Activated naive CD4-positive, alpha-beta T cell treated with anti-CD3 and anti-CD28 coated beads, Interleukin-2, amount 50 U/mL, for 72 hours (primary cell): Measurements from ENCODE around the gene POP5. TPM values are rescaled to one million over a fixed set of nuclear protein-coding genes. Genes with fewer than 3 reads are reported as not detected.
"Not testable (repeated sequence)": the region's sequence is repeated elsewhere in the genome, so short reads cannot be mapped to it uniquely, and the experiment has no call there.

ENCODE experiments used
- ATAC-seq, 2 donors: fragments of 150-1000 bp; cut with Tn5 transposase; 2 replicates each; pipeline ENCODE4 v1.10.0; 2021; ENCODE audit warnings: mild to moderate bottlenecking in 2 of 2, moderate library complexity in 2 of 2
- DNase-seq, 2 donors: peaks; one replicate each; pipeline ENCODE4 v3.0.0; 2021 to 2022; ENCODE audit warnings: low spot score in 2 of 2
- H3K27ac Mint-ChIP-seq, 2 donors: one replicate each; pipeline ENCODE4 v1.8.0; 2022; ENCODE audit warnings: mild to moderate bottlenecking in 2 of 2, mixed read lengths in 2 of 2
- H3K36me3 Mint-ChIP-seq, 2 donors: one replicate each; pipeline ENCODE4 v1.8.0; 2022; ENCODE audit warnings: mixed read lengths in 2 of 2
- H3K9me3 Mint-ChIP-seq, 2 donors: one replicate each; pipeline ENCODE4 v1.8.0; 2022; ENCODE audit warnings: mixed read lengths in 2 of 2
- total RNA-seq, 2 donors: library from RNA; stranded (reverse); gene quantifications; one replicate each; pipeline ENCODE4 v1.2.3, GENCODE V29; 2022

The POP5 gene
- total RNA-seq, 2 donors from 2014 or later, result 34.7 to 51.5 TPM

- H3K9me3 Mint-ChIP-seq, result no peaks in the 10 kb centered on the region
- DNase-seq, result no peak
- no peak for ATAC-seq
- H3K27ac Mint-ChIP-seq, result peak overlapping the region; percentile 31 to 70
- peaks cover 0 to 23% of the 10 kb centered on the region in 2 donors for H3K36me3 Mint-ChIP-seq
These were observed 18.3 kb downstream of the POP5 start for GRCh38 chr12:120562906-120563305.

- no peak for ATAC-seq
- DNase-seq, result no peak
- peaks cover 6 to 15% of the 10 kb centered on the region in 2 donors for H3K36me3 Mint-ChIP-seq
- no peaks in the 10 kb centered on the region for H3K9me3 Mint-ChIP-seq
- H3K27ac Mint-ChIP-seq, result no peak overlapping the region
These were observed 23.6 kb downstream of the POP5 start for GRCh38 chr12:120557589-120557988.

GRCh38 chr12:120554678-120555077 lies 26.5 kb downstream of the POP5 start:
- no peak for ATAC-seq
- Mint-ChIP-seq H3K9me3 (no peaks in the 10 kb centered on the region), H3K36me3 (peaks cover 5 to 15% of the 10 kb centered on the region in 2 donors), H3K27ac (peak overlapping the region in 1 of 2 donors; percentile 39)
- no peak for DNase-seq

- no peaks in the 10 kb centered on the region for H3K9me3 Mint-ChIP-seq
- H3K36me3 Mint-ChIP-seq, result peaks cover 0 to 6% of the 10 kb centered on the region in 2 donors
- DNase-seq (no peak), ATAC-seq (no peak)
- no peak overlapping the region for H3K27ac Mint-ChIP-seq
These were observed 35.2 kb downstream of the POP5 start for GRCh38 chr12:120546050-120546386.

GRCh38 chr12:120544691-120545090 lies 36.5 kb downstream of the POP5 start:
- Mint-ChIP-seq H3K27ac (no peak overlapping the region), H3K36me3 (peaks cover 0 to 6% of the 10 kb centered on the region in 2 donors), H3K9me3 (no peaks in the 10 kb centered on the region)
- ATAC-seq (no peak), DNase-seq (no peak)

- Mint-ChIP-seq H3K27ac (no peak overlapping the region), H3K9me3 (no peaks in the 10 kb centered on the region), H3K36me3 (peaks cover 0 to 23% of the 10 kb centered on the region in 2 donors)
- ATAC-seq (no peak), DNase-seq (no peak)
These were observed 39.0 kb downstream of the POP5 start for GRCh38 chr12:120542166-120542565.

- peak in 1 of 2 donors; percentile 5 for ATAC-seq
- DNase-seq, result no peak
- Mint-ChIP-seq H3K9me3 (no peaks in the 10 kb centered on the region), H3K27ac (peak overlapping the region in 1 of 2 donors; percentile 77), H3K36me3 (peaks cover 13 to 33% of the 10 kb centered on the region in 2 donors)
These were observed 40.8 kb downstream of the POP5 start for GRCh38 chr12:120540445-120540844.

- peaks cover 21 to 41% of the 10 kb centered on the region in 2 donors for H3K36me3 Mint-ChIP-seq
- DNase-seq, result peak in 1 of 2 donors; percentile 12
- peak overlapping the region in 1 of 2 donors; percentile 69 for H3K27ac Mint-ChIP-seq
- ATAC-seq, result no peak
- no peaks in the 10 kb centered on the region for H3K9me3 Mint-ChIP-seq
These were observed 41.9 kb downstream of the POP5 start for GRCh38 chr12:120539303-120539702.

GRCh38 chr12:120538281-120539156 lies 42.7 kb downstream of the POP5 start:
- DNase-seq (no peak), ATAC-seq (no peak)
- Mint-ChIP-seq H3K9me3 (no peaks in the 10 kb centered on the region), H3K36me3 (peaks cover 21 to 41% of the 10 kb centered on the region in 2 donors), H3K27ac (peak overlapping the region; percentile 69 to 92)

GRCh38 chr12:120537856-120538220 lies 43.4 kb downstream of the POP5 start:
- Mint-ChIP-seq H3K9me3 (no peaks in the 10 kb centered on the region), H3K27ac (peak overlapping the region in 1 of 2 donors; percentile 69), H3K36me3 (peaks cover 21 to 41% of the 10 kb centered on the region in 2 donors)
- no peak for DNase-seq
- no peak for ATAC-seq

GRCh38 chr12:120536064-120536791 lies 45.0 kb downstream of the POP5 start:
- DNase-seq (peak in 1 of 2 donors; percentile 15), ATAC-seq (no peak)
- Mint-ChIP-seq H3K9me3 (no peaks in the 10 kb centered on the region), H3K27ac (peak overlapping the region; percentile 15 to 100), H3K36me3 (peaks cover 21 to 41% of the 10 kb centered on the region in 2 donors)

- ATAC-seq (peak; percentile 68 to 86), DNase-seq (peak; percentile 61 to 66)
- H3K27ac Mint-ChIP-seq, result peak overlapping the region; percentile 98 to 100
- H3K36me3 Mint-ChIP-seq, result peaks cover 21 to 41% of the 10 kb centered on the region in 2 donors
- H3K9me3 Mint-ChIP-seq, result no peaks in the 10 kb centered on the region
These were observed 46.2 kb downstream of the POP5 start for GRCh38 chr12:120534703-120535655.

GRCh38 chr12:120534203-120534702 lies 46.9 kb downstream of the POP5 start, which contains the start of gene RNF10:
Gene RNF10 (plus strand): TSS chr12:120534356. CDS start chr12:120534812, 456 bp downstream.
- H3K27ac Mint-ChIP-seq, result peak within 1 kb of the TSS; percentile 98 to 100

GRCh38 chr12:120532701-120533238 lies 48.4 kb downstream of the POP5 start:
- Mint-ChIP-seq H3K27ac (no peak overlapping the region), H3K9me3 (no peaks in the 10 kb centered on the region), H3K36me3 (peaks cover 34 to 35% of the 10 kb centered on the region in 2 donors)
- ATAC-seq, result no peak
- no peak for DNase-seq

More at GRCh38 chr12:120534203-120534702, 46.9 kb downstream of the POP5 start, which contains the start of gene RNF10:
- DNase-seq, result peak; percentile 77 to 82
- Mint-ChIP-seq H3K36me3 (peaks cover 27 to 37% of the 10 kb centered on the region in 2 donors), H3K9me3 (no peaks in the 10 kb centered on the region)
- ATAC-seq, result peak; percentile 67 to 83

GRCh38 chr12:120530418-120530761 lies 50.8 kb downstream of the POP5 start:
- peaks cover 17 to 20% of the 10 kb centered on the region in 2 donors for H3K36me3 Mint-ChIP-seq
- not testable (repeated sequence) for DNase-seq, ATAC-seq, H3K9me3 Mint-ChIP-seq
- H3K27ac Mint-ChIP-seq, result peak overlapping the region in 1 of 2 donors; percentile 93
